Measurements from ENCODE around the gene RDH13.
"Not testable (repeated sequence)": the region's sequence is repeated elsewhere in the genome, so short reads cannot be mapped to it uniquely, and the experiment has no call there.

Gene RDH13

GRCh38 chr19:55042688-55043087, 20.3 kb downstream of the RDH13 start:
- H3K4me3 ChIP-seq (ENCODE audit: low read length), result no peak overlapping the region
- no peak for DNase-seq (ENCODE audit: low read depth)
- no peak for TF ChIP-seq CTCF (IDR thresholded peaks at IDR 0.05; ENCODE audit: insufficient read depth, low read depth, low read length, missing control alignments)

- H3K4me3 ChIP-seq (ENCODE audit: low read length), result no peak overlapping the region
Observed at GRCh38 chr19:55042344-55042678, 20.6 kb downstream of the RDH13 start.

DNA sequence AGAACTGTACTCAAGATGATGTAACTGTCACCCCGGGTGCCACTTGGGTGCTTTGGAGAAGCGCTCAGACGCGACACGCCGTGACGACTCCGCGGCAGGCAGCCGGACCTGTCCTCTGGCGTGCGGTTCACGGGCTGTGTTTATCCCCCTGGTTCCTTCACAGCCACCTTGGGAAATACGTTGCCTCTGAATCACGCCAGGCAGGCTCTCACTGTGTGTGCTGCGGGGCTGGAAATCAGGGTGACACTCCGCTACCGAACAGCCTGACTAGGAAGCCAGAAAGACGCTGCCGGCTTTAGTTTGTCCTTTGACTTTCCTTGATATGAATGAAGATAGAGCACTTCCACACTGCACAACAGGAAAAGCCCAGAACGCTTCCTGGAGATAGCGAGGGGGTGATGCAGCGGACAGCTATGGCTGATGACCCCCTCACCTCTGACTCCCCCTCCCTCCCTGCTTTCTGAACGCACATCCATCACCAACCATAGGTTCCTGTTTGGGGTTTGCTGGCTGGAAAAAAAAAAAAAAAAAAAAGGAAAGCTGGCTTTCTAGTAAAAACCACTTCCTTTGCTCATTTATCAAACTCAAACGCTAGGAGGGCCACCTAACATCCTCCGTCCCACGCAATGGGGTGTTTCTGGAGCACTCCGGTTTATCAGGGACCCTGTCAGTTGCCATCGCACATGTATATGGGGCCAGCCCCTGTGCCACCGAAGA, 21.2 kb downstream of the RDH13 start:
- H3K4me3 ChIP-seq (ENCODE audit: low read length), result no peak overlapping the region
- DNase-seq (ENCODE audit: low read depth), result no peak
- TF ChIP-seq CTCF (IDR thresholded peaks at IDR 0.05; ENCODE audit: insufficient read depth, low read depth, low read length, missing control alignments), result no peak

More at GRCh38 chr19:55042344-55042678, 20.6 kb downstream of the RDH13 start:
- no peak for TF ChIP-seq CTCF (IDR thresholded peaks at IDR 0.05; ENCODE audit: insufficient read depth, low read depth, low read length, missing control alignments)
- DNase-seq (ENCODE audit: low read depth), result no peak

DNA sequence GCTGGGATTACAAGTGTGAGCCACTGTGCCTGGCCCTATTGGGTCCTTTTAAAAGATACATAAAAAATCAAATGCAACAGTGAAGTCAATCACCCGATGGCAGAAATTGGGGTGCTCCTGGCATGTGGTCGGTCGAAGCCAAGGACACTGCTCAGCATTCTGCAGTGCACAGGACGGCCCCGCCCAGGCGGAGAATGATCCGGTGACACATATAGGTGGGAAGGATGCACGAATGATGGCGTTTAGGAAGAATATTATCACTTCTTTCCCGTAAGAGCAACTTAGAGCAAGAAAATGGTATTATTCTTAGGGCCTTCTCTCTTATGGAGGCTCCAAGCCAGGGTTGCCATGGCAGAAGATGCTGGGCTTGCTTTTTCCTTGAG, 21.7 kb downstream of the RDH13 start:
- no peak overlapping the region for H3K4me3 ChIP-seq (ENCODE audit: low read length)
- no peak for TF ChIP-seq CTCF (IDR thresholded peaks at IDR 0.05; ENCODE audit: insufficient read depth, low read depth, low read length, missing control alignments)
- DNase-seq (ENCODE audit: low read depth), result no peak

DNA sequence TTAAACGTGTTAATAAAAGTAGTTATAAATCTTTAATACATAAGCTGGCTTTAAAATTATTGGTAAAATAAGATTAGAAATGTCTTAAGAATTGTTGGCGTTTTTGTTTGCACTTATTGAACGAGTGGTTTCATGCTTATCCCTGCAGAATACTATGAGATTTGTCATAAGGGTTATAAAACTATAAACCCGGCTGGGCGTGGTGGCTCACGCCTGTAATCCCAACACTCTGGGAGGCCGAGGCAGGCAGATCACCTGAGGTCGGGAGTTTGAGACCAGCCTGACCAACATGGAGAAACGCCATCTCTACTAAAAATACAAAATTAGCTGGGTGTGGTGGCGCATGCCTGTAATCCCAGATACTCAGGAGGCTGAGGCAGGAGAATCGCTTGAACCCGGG, 22.3 kb downstream of the RDH13 start:
- H3K4me3 ChIP-seq (ENCODE audit: low read length); DNase-seq (ENCODE audit: low read depth): not testable (repeated sequence)

DNA sequence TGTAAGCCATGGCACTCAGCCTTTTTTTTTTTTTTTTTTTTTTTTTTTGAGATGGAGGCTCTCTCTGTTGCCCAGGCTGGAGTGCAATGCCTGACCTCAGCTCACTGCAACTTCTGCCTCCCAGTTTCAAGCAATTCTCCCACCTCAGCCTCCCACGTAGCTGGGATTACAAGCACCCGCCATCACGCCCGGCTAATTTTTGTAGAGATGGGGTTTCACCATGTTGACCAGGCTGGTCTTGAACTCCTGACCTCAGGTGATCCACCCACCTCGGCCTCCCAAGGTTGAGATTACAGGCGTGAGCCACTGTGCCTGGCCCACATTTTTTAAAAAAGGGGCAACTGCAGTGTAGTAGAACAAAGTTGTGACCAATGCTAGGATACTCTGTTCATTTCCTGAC, 25.3 kb downstream of the RDH13 start:
- not testable (repeated sequence) for DNase-seq (ENCODE audit: low read depth); H3K4me3 ChIP-seq (ENCODE audit: low read length)

DNA sequence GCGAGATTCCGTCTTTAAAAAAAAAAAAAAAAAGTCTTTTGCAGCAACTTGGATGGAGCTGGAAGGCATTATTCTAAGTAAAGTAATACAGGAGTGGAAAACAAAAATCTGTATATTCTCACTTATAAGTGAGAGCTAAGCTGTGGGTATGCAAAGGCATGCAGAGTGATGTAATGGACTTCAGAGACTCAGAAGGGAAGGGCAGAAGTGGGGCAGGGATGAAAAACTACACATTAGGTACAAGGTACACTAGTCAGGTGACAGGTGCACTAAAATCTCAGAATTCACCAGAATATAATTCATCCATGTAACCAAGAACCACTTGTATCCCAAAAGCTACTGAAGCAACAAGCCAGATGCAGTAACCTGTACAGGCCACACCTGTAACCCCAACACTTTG, 26.9 kb downstream of the RDH13 start:
- no peak for TF ChIP-seq CTCF (IDR thresholded peaks at IDR 0.05; ENCODE audit: insufficient read depth, low read depth, low read length, missing control alignments)
- no peak for DNase-seq (ENCODE audit: low read depth)

GRCh38 chr19:55034751-55035150, 28.2 kb downstream of the RDH13 start:
- no peak overlapping the region for H3K4me3 ChIP-seq (ENCODE audit: low read length)
- DNase-seq (ENCODE audit: low read depth), result no peak
- no peak for TF ChIP-seq CTCF (IDR thresholded peaks at IDR 0.05; ENCODE audit: insufficient read depth, low read depth, low read length, missing control alignments)

More for the DNA sequence above, 26.9 kb downstream of the RDH13 start:
- no peak overlapping the region for H3K4me3 ChIP-seq (ENCODE audit: low read length)

DNA sequence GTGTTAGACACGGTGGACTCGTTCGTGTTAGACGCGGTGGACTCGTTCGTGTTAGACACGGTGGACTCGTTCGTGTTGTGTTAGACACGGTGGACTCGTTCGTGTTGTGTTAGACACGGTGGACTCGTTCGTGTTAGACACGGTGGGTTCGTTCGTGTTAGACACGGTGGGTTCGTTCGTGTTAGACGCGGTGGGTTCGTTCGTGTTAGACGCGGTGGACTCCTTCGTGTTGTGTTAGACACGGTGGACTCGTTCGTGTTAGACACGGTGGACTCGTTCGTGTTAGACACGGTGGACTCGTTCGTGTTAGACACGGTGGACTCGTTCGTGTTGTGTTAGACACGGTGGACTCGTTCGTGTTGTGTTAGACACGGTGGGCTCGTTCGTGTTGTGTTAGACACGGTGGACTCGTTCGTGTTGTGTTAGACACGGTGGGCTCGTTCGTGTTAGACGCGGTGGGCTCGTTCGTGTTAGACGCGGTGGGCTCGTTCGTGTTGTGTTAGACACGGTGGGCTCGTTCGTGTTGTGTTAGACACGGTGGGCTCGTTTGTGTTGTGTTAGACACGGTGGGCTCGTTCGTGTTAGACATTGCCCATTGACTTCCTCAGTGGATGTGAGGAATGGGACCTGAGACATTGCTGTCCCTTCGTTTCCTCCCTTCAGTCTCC, 29.8 kb downstream of the RDH13 start:
- H3K4me3 ChIP-seq (ENCODE audit: low read length), result not testable (repeated sequence)

More for the DNA sequence above, 29.8 kb downstream of the RDH13 start:
- DNase-seq (ENCODE audit: low read depth), result not testable (repeated sequence)
